DMS153 (cell line): ENCODE measurements around the gene LMF1.
"Not testable (repeated sequence)": the region's sequence is repeated elsewhere in the genome, so short reads cannot be mapped to it uniquely, and the experiment has no call there.

ENCODE experiments used
- DNase-seq: peaks from one replicate; lab custom pipeline; 2025; lab: John Stamatoyannopoulos, UW

LMF1 gene

GRCh38 chr16:893360-893759 lies 77.4 kb downstream of the LMF1 start:
- no peak for DNase-seq

- DNase-seq, result no peak
Measured at GRCh38 chr16:892536-893255, 78.1 kb downstream of the LMF1 start.

GRCh38 chr16:892006-892405 lies 78.8 kb downstream of the LMF1 start:
- DNase-seq, result no peak

GRCh38 chr16:891353-891740 lies 79.4 kb downstream of the LMF1 start:
- DNase-seq, result no peak

- no peak for DNase-seq
Measured at GRCh38 chr16:890716-891352, 80.0 kb downstream of the LMF1 start.

GRCh38 chr16:890217-890616 lies 80.6 kb downstream of the LMF1 start:
- no peak for DNase-seq

GRCh38 chr16:889586-889985 lies 81.2 kb downstream of the LMF1 start:
- DNase-seq, result no peak

- no peak for DNase-seq
Measured at GRCh38 chr16:888901-889570, 81.7 kb downstream of the LMF1 start.

- DNase-seq, result not testable (repeated sequence)
Measured at GRCh38 chr16:888456-888855, 82.3 kb downstream of the LMF1 start.

GRCh38 chr16:887846-888245 lies 82.9 kb downstream of the LMF1 start:
- no peak for DNase-seq

- DNase-seq, result no peak
Measured at GRCh38 chr16:886802-887731, 83.7 kb downstream of the LMF1 start.

GRCh38 chr16:886084-886543 lies 84.7 kb downstream of the LMF1 start:
- DNase-seq, result no peak

GRCh38 chr16:885391-885790 lies 85.4 kb downstream of the LMF1 start:
- no peak for DNase-seq

GRCh38 chr16:884232-884631 lies 86.6 kb downstream of the LMF1 start:
- DNase-seq, result no peak

- no peak for DNase-seq
Measured at GRCh38 chr16:883781-884180, 87.0 kb downstream of the LMF1 start.

- DNase-seq, result no peak
Measured at GRCh38 chr16:883340-883739, 87.4 kb downstream of the LMF1 start.

GRCh38 chr16:882671-883070 lies 88.1 kb downstream of the LMF1 start:
- DNase-seq, result not testable (repeated sequence)

- no peak for DNase-seq
Measured at GRCh38 chr16:882256-882655, 88.5 kb downstream of the LMF1 start.

- no peak for DNase-seq
Measured at GRCh38 chr16:881219-882097, 89.3 kb downstream of the LMF1 start.

GRCh38 chr16:880471-881171 lies 90.2 kb downstream of the LMF1 start:
- DNase-seq, result no peak
